Cardiac muscle cell (in vitro differentiated cells and primary cell): ENCODE measurements around the gene ZNF419. TPM values are rescaled to one million over a fixed set of nuclear protein-coding genes. Genes with fewer than 3 reads are reported as not detected.
"Not testable (repeated sequence)": the region's sequence is repeated elsewhere in the genome, so short reads cannot be mapped to it uniquely, and the experiment has no call there.

Experiments
- DNase-seq, 2 donors: peaks; one replicate each; pipeline versions ENCODE4 v3.0.0 to v3.0.0-alpha.2; 2010 to 2017; ENCODE audit warnings: low read depth in 1 of 2, low spot score in 1 of 2
- H3K27ac ChIP-seq: fragments of 200-600 bp; sonication (generic); 2 replicates; pipeline ENCODE4 v1.5.1; 2016
- H3K27me3 ChIP-seq: fragments of 200-600 bp; sonication (generic); 2 replicates; pipeline ENCODE4 v1.6.0; 2016; ENCODE audit warnings: control low read depth
- H3K36me3 ChIP-seq: fragments of 200-600 bp; sonication (generic); 2 replicates; pipeline ENCODE4 v1.5.1; 2016; ENCODE audit warnings: control low read depth
- H3K4me1 ChIP-seq: fragments of 200-600 bp; sonication (generic); 2 replicates; pipeline ENCODE4 v1.8.1; 2017; ENCODE audit warnings: low read depth, mild to moderate bottlenecking, mixed run types
- H3K4me3 ChIP-seq: fragments of 200-600 bp; sonication (generic); 2 replicates; pipeline ENCODE4 v1.5.1; 2016; ENCODE audit warnings: mild to moderate bottlenecking
- H3K9me3 ChIP-seq: fragments of 200-600 bp; sonication (generic); 2 replicates; pipeline ENCODE4 v1.5.1; 2017; ENCODE audit warnings: low read depth, mild to moderate bottlenecking, control low read depth
- polyA plus RNA-seq: library from polyadenylated mRNA; unstranded; fragments of >200 nt; fragmentation: Nextera tagmentation; extraction: Ambion mirVana; gene quantifications from 2 replicates; pipeline ENCODE4 v1.2.1, GENCODE V29; 2016
- total RNA-seq: library from RNA; depleted of rRNA; stranded (reverse); fragments of >200 nt; gene quantifications from 2 replicates; pipeline ENCODE4 v1.2.3, GENCODE V29; 2016
- TF ChIP-seq, protein P1 (sequence below): IDR thresholded peaks from 2 replicates; pipeline ENCODE4 v1.5.1; 2012; ENCODE audit warnings: low read depth, mild to moderate bottlenecking, low read length

The ZNF419 gene
- total RNA-seq (14.0 and 36.2 TPM in 2 replicates), polyA plus RNA-seq (11.3 and 15.8 TPM in 2 replicates)

DNA sequence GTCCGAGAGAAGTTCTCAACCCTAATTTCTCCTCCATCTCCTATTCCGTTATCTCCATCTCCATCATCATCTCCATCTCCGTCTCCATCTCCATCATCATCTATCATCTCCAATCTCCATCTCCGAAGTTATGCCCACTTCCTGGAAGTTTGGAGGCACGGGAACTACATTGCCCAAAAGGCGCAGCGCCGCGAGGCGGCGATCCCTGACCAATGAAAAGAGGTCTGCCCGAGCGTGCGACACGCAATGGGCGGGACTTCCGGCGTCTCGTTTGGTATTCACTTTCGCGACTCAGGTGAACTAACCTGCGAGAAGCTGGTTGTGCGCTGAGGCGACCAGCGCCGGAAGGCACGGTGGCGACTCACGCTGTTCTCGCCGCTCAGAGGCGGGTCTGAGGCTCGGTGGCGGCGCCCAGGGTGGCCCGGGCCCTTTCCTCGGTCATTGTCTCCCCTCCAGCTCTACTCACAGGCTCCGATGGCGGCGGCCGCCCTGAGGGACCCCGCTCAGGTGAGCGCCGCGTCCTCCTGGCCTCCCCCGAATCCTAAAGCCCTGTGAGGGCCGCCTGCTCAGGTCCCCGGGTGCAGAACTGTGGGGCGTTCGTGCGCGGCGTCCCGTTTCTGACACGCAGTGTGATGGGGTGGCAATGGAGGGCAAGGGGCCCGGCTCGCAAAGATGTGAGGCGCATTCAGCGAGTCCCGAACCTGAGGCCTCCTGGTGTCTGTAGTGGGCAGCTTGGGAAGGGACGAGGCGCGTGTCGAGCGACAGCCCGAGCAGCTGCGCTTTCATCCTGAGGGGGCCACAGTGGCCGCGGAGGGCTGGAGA, at the start of gene ZNF419:
Gene ZNF419 (plus strand): TSS at position 274 of the 822 bp plus-strand sequence. CDS start 201 bp downstream, at position 475.
- not testable (repeated sequence) for H3K36me3 ChIP-seq, H3K9me3 ChIP-seq, H3K4me1 ChIP-seq, H3K27me3 ChIP-seq
- peak within 1 kb of the TSS; percentile 28 for H3K27ac ChIP-seq
- DNase-seq: peak; percentile 82 to 92
- TF ChIP-seq, protein P1, sequence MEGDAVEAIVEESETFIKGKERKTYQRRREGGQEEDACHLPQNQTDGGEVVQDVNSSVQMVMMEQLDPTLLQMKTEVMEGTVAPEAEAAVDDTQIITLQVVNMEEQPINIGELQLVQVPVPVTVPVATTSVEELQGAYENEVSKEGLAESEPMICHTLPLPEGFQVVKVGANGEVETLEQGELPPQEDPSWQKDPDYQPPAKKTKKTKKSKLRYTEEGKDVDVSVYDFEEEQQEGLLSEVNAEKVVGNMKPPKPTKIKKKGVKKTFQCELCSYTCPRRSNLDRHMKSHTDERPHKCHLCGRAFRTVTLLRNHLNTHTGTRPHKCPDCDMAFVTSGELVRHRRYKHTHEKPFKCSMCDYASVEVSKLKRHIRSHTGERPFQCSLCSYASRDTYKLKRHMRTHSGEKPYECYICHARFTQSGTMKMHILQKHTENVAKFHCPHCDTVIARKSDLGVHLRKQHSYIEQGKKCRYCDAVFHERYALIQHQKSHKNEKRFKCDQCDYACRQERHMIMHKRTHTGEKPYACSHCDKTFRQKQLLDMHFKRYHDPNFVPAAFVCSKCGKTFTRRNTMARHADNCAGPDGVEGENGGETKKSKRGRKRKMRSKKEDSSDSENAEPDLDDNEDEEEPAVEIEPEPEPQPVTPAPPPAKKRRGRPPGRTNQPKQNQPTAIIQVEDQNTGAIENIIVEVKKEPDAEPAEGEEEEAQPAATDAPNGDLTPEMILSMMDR: peak; percentile 22
- H3K4me3 ChIP-seq: peak within 1 kb of the TSS; percentile 64

DNA sequence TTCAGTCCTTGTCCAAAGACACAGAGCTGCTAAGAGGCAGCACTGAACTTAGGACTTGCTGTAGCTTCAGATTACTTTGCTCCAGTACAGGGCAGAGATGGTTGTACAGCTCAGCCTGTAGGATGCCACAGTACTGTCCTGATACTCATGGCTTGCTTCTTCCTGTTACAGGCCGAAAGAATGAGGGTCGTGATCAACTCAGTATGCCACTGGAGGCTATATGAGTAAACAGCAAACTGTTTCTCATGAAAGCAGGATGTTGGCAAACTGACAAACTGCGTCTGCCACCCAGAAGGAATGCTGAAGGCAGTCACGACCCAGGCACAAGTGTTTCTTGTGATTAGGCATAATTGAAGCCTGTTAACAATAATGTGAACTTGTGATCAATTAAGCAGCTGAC, 49.6 kb upstream of the ZNF419 start:
- Histone ChIP-seq H3K9me3 (no peaks in the 10 kb centered on the region), H3K27me3 (no peaks in the 10 kb centered on the region), H3K36me3 (no peaks in the 10 kb centered on the region), H3K4me3 (no peak overlapping the region), H3K4me1 (peaks cover 22% of the 10 kb centered on the region), H3K27ac (no peak overlapping the region)
- TF ChIP-seq, protein P1: no peak
- no peak for DNase-seq

DNA sequence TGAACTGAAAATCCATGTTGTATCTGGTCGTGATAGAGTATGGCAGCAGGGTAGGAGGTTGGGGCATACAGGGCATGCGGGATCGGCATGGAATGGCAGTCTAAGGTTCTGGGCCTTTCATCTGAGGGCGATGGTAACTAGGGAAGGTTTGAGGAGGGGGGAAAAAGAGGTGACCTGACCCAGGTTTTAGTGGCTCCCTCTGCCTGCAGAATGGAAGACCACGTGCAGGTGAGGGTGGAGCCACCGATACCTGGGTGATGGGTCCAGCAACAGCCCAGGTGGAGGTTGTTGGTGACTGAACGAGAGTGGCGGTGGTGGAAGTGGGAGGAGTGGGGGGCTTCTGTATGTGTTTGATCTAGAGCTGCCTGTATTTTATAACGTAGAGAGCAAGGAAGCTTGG, 48.6 kb upstream of the ZNF419 start:
- TF ChIP-seq, protein P1: no peak
- Histone ChIP-seq H3K4me3 (no peak overlapping the region), H3K27me3 (no peaks in the 10 kb centered on the region), H3K36me3 (no peaks in the 10 kb centered on the region), H3K27ac (no peak overlapping the region), H3K4me1 (peaks cover 22% of the 10 kb centered on the region), H3K9me3 (no peaks in the 10 kb centered on the region)
- no peak for DNase-seq

DNA sequence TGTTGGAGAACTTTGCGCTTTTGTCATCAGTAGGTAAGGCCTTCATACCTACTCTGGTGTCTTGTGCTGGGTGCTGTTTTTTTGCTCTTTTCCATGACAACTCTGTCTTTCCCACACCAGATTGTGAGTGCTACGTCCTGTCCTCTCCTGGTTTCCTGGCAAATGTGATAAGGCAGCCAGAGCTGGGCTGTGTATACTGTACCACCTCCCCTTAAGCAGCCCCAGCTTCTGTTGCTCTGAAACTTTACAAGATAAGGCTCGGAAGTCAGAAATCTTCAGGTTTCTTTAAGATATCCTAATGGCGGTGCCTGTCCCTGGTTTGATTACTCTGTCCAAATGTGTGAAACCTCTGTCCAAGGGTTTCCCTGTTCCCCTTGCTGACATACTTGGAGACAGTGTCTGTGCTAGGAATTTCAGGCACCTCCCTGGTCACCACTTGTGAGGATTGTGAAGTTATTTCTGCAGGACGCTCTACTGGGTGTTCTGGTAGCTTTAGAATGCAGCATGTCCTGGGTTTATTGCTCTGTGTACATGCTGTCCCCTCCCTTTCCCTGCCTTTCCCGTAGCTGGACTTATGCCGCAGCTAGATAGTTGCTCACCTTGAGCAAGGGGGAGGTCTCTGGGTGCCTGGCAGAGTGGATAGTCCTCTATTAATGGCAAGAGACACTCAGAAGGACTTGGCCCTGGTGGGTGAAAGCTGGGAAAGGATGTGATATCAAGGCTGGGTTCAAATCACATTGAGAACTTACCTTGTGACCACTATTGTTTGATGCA, 45.4 kb upstream of the ZNF419 start:
- TF ChIP-seq, protein P1: no peak
- H3K4me3 ChIP-seq: no peak overlapping the region
- peak overlapping the region; percentile 68 for H3K27ac ChIP-seq
- H3K36me3 ChIP-seq: no peaks in the 10 kb centered on the region
- H3K27me3 ChIP-seq: no peaks in the 10 kb centered on the region
- peaks cover 9% of the 10 kb centered on the region for H3K4me1 ChIP-seq
- DNase-seq: no peak
- H3K9me3 ChIP-seq: no peaks in the 10 kb centered on the region

DNA sequence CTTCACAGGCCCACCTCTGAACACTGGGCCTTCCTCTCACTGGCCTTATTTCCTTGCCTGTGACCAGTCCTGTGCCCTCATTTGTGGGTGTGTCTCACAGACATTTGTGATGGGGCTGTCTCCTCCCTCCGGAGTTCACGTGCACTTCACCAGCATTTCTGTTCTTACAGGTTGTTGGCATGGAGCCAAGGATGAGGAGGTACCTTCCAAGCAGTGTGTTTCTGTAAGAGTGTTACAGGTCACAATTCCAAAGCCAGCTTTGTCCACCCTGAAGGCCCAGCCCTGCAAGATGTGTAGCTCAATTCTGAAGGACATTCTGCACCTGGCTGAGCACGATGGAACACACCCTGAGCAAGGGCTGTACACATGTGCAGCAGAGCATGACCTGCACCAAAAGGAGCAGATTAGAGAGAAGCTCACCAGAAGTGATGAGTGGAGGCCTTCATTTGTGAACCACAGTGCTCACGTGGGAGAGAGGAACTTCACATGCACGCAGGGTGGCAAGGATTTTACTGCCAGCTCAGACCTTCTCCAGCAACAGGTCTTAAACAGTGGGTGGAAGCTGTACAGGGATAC, 44.3 kb upstream of the ZNF419 start:
- Histone ChIP-seq H3K4me1 (peaks cover 8% of the 10 kb centered on the region), H3K36me3 (no peaks in the 10 kb centered on the region), H3K27me3 (no peaks in the 10 kb centered on the region), H3K27ac (peak overlapping the region; percentile 68), H3K4me3 (no peak overlapping the region), H3K9me3 (no peaks in the 10 kb centered on the region)
- TF ChIP-seq, protein P1: no peak
- DNase-seq: no peak
